GM19023 (cell line): Measurements from ENCODE around the gene RASL10A.
A peak's percentile ranks its signal among the peaks of the same experiment; 100 is the strongest.

Source experiments
- ATAC-seq: cut with Tn5 transposase; IDR thresholded peaks from one replicate; pipeline ENCODE4 v1.9.1; 2021; ENCODE audit warnings: mild to moderate bottlenecking, moderate library complexity; ENCODE audit not compliant: unreplicated experiment

The RASL10A gene

GRCh38 chr22:29323641-29324040 is 8.1 kb upstream of the RASL10A start:
- ATAC-seq: no peak

DNA sequence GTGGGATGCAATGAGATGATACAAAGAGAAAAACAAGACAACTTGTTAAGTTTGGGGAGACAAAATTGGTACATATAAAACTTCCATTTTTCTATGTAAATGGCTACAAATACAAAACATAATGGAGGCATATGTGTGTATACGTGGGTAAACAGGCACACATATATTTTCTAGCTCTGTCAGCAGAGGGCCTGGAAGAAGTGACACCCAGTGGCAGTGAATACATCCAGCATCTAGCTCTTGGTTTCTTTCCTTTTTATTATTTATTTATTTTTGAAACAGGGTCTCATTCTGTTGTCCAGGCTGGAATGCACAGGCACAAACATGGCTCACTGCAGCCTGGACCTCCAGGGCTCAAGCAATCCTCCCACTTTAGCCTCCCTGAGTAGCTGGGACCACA is 5.0 kb upstream of the RASL10A start:
- no peak for ATAC-seq

- ATAC-seq: no peak
These were observed 3.6 kb upstream of the RASL10A start for GRCh38 chr22:29319072-29319471.

DNA sequence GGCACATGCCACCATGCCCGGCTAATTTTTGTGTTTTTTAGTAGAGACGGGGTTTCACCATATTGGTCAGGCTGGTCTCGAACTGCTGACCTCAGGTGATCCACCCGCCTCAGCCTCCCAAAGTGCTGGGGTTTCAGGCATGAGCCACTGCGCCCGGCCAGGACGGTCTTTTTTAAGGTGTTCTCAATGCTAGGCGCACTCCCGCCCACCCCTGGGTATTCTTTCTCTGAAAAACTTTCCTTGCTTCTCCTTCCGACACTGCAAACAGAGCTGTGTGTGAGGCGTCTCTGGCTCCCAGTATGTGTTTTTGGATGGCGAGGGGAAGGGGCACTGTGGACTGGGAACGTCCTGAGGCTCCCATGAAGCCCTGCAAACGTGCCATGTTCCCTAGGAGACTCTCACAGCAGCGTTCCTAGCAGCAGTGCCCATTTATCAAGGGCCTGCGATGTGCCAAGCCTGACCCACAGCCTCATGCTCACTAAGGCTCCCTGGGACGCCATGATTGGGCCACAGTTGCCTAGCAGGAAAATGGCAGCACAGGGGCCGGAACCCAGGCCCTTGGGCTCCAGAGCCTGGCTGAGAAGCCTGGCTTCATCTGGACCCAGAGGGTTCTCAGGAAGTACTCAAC is 2.4 kb upstream of the RASL10A start:
- ATAC-seq: no peak

DNA sequence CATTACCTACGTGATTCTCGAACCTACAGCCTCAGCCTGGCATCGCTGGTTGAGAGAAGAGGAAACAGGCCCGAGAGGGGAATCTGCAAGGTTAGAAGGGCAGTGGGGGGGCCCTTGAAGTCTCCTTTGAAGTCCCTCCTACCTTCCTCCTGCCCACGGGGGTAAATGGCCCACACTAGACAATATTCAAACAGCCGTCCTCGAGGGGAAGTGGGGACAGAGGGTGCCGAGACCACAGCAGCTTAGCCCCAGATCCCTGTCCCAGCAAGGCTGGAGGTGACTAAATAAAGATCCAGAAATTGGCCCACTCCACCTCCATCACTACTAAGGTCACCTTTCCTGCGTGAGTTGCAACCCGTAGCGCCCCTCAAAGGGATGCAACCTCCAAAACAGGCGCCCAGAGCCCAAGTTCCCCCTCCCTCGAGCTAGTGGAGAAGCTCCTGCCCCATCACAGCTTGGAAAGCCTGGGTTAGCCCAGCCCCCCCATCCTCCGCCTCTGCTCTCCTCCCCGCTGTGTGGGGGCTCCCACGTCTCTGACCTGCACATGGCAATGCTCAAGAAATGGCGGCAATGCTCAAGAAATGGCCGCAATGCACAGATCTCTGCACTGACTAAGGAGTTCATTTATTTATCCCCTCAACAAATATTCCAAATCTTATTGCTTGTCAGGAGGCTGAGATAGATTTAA is 788 bp upstream of the RASL10A start:
- ATAC-seq: no peak

GRCh38 chr22:29314537-29315285 is 786 bp downstream of the RASL10A start:
- no peak for ATAC-seq

DNA sequence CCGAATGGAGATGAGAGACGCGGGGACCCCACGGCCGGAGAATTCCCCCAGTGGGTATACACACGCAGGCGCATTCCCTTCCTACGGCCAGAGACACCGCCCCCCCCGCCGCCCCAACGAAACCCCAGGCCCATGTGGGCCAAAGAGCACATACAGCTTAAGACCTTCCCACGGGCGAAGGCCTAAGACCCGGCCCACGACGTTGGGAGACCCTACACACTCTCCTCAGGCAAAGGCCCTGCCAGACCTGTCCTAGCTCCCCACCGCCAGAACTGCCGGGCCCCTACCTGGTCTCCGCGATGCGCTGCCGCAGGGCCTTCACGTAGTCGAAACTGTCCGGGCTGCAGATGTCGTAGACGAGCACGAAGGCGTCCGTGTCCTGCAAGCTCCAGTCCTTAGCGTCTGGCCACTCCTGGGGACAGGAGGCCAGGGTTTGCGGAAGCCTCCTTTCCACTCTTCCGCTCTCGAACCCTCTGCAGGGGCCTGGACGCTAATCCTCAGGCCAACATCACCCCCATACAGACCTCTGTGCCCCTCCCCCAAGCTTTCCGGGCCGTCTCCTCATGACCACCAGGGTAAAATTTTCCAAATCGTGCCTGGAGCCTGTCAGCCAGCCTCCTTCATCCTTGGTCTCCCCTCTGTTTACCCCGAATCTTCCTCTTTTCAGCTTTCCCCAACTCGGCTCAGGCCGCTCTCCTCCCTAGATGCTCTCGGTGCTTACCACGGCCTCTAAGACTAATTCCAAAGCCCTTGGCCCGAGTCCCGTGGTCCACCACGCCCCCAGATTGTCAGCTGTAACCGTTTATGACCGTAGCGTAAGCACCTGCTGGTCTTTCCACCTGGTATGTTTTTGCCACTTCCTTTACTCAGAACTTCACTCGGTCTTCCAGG is 1.7 kb downstream of the RASL10A start:
- no peak for ATAC-seq

- ATAC-seq: no peak
These were observed 2.3 kb downstream of the RASL10A start for GRCh38 chr22:29313126-29313575.

- ATAC-seq: no peak
These were observed 3.0 kb downstream of the RASL10A start for GRCh38 chr22:29312218-29313125.

- no peak for ATAC-seq
These were observed 3.9 kb downstream of the RASL10A start for GRCh38 chr22:29311464-29312217.

DNA sequence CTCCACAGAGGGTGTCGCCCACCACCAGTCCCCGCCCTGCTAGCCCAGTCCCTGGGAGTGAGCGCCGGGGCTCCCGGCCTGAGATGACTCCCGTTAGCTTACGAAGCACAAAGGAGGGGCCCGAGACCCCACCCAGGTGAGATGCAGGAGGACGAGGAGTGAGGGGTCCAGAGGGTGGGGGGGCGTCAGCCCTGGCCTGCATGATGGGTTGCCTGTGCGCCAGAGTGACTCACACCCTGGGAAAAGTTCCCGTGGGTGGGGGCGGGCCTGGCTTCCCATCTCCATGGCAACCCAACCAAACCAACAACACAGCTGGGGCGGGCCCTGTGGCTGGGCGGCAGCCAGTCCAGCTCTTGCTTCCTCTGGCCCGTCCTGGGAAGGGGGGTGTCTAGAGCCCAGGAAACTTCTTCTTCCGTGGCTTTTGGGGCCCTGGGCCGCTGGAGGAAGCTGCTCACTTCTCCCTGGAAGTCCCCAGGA is 4.6 kb downstream of the RASL10A start:
- ATAC-seq: peak; percentile 56

DNA sequence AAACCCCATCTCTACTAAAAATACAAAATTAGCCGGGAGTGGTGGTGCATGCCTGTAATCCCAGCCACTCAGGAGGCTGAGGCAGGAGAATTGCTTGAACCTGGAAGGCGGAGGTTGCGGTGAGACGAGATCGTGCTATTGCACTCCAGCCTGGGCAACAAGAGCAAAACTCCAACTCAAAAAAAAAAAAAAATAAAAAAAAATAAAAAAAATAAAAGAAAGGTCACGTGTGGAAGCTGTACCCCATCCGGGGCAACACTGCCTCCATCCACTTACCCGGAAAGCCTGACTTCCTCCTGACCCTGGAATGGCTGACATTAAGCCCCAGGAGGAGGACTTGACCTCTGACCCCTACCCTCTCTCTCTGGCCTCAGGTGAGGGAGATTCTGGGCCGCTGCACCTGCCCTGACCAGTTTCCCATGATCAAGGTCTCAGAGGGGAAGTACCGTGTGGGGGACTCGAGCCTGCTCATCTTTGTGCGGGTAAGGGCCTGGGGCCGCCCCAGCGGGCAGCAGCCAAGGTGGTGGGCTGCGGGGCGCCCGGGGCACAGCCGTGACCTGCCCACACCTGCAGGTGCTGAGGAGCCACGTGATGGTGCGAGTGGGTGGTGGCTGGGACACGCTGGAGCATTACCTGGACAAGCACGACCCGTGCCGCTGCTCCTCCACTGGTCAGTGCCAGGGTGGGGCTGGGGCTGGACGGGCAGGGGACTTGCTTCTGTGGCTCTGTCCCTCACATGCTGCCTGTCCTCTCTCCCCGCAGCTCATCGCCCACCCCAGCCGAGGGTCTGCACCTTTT is 5.2 kb downstream of the RASL10A start:
- no peak for ATAC-seq

DNA sequence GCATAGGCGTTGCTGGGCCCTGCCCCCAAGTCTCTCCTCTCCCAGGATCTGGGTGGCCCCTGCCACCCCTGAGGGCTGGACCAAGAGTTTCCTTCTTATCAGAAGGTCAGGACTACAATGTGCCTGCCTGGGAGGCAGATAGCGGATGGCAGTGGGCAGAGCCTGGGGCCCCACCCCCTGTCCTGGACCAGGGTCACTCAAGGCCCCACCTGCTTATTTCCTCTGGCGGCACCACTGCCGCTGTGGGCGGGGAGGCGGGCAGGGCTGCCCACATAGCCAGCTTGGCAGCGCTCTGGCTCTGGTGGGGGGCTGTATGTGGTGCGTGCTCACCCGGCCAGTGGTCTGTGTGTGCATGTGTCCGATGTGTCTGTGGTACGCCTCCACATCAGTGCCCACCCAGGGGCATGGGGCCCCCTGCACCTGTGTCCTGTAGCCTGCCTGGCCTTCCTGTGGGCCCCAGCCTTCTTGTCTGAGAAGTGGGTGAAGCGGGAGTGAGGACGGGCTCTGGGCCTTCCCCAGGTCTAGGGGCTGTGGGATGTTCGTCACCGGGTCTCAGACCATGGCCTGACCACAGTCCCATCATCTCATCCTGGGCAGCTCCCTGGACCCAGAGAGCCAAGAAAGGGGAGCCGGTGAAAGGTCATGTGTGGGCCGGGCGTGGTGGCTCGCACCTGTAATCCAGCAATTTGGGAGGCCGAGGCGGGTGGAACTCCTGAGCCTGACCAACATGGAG is 6.0 kb downstream of the RASL10A start:
- no peak for ATAC-seq

DNA sequence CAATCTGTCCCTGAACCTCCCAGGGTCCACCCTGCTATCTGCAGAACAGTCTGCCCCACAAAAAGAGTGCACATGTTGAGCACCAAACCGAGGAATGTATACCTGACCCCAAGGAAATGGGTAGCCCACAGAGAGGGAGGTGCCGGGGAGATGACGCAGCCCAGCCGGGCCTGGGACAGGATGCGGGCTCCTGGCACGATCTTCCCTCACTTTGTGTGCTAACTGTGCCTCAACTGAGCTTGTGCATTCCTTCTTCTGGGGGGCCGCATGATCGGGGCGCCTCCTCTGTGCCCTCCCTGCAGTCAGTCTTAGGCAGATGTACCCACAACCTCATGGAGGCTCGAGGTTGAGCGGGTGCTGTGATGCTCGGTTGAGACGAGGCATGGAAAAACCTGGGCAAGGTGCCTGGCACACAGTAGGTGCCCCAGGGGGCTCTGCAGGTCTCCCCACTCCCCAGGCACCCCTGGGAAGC is 6.7 kb downstream of the RASL10A start:
- ATAC-seq: no peak

DNA sequence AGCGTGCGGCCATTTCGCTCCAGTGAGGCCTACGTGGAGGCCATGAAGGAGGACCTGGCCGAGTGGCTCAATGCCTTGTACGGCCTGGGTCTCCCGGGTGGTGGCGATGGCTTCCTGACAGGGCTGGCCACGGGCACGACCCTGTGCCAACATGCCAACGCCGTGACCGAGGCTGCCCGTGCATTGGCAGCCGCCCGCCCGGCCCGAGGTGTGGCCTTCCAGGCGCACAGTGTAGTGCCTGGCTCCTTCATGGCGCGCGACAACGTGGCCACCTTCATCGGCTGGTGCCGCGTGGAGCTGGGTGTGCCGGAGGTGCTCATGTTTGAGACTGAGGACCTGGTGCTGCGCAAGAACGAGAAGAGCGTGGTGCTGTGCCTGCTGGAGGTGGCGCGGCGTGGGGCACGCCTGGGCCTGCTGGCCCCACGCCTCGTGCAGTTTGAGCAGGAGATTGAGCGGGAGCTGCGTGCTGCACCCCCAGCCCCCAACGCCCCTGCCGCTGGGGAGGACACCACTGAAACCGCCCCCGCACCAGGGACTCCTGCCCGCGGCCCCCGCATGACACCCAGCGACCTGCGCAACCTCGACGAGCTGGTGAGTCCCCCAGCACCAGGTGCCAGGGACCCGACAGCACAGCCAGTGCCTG is 7.2 kb downstream of the RASL10A start:
- no peak for ATAC-seq

DNA sequence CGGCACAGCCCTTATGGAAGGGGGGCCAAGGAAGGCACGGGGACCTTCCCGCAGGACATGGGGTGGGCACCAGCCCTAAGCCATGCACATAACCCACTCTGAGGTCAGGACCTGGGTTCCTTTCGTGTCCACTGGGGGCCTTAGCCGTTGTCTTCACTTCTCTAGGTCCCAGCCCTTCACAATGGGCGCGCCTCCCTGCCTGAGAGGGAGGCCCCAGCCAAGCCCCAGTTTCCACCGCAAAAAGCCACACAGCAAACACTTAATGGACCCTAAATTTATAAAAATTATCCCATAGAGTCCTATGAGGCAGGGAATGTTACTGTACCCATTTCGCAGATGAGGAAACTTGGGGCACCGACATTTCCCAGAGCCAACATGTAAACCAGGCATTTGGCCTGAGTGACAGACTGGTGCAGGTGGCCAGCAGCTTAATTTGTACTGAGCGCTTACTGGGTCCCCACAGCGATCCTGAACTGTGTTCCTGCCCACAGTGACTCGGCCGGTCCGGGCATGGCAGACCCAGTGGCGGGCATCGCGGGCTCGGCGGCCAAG is 7.8 kb downstream of the RASL10A start:
- ATAC-seq: no peak
